CD4-positive, alpha-beta T cell (primary cell): ENCODE results near the gene GPC6. TPM values are rescaled to one million over a fixed set of nuclear protein-coding genes. Genes with fewer than 3 reads are reported as not detected.

Source experiments
- ATAC-seq: fragments of 200-7000 bp; cut with Tn5 transposase; one replicate; pipeline ENCODE4 v1.10.0; 2022; ENCODE audit warnings: mild to moderate bottlenecking; ENCODE audit not compliant: poor library complexity
- CTCF ChIA-PET: fragments of 350-600 bp; sonication (Branson Sonifier 250); formaldehyde crosslinking; loops from one replicate; lab custom pipeline; 2021; ENCODE audit warnings: antibody characterized with exemption, inconsistent platforms; lab: Charles Lee
- POLR2A ChIA-PET: fragments of 350-600 bp; sonication (Branson Sonifier 250); formaldehyde crosslinking; loops from one replicate; lab custom pipeline; 2021; ENCODE audit warnings: antibody characterized with exemption, inconsistent platforms; lab: Charles Lee
- DNase-seq, 14 experiments: peaks; one replicate each; pipeline ENCODE4 v3.0.0-alpha.2; 2013 to 2020; ENCODE audit warnings: mixed read lengths in 2 of 14
- H3K27ac ChIP-seq, 2 donors: one replicate each; pipeline versions ENCODE4 v1.5.1 to v1.7.0; 2013; ENCODE audit warnings: low read length in 2 of 2, low read depth in 1 of 2, mild to moderate bottlenecking in 1 of 2
- H3K27me3 ChIP-seq, 2 experiments: 1 replicate in 1 of 2; 2 replicates in 1 of 2; pipeline versions ENCODE4 v1.6.1 to v1.7.0; 2013; ENCODE audit warnings: low read length in 2 of 2, control low read depth in 1 of 2, mild to moderate bottlenecking in 1 of 2, moderate library complexity in 1 of 2; ENCODE audit not compliant: insufficient read depth in 2 of 2, control insufficient read depth in 1 of 2
- H3K36me3 ChIP-seq: one replicate; pipeline ENCODE4 v1.6.1; 2013; ENCODE audit warnings: low read length, control low read depth; ENCODE audit not compliant: insufficient read depth
- H3K4me1 ChIP-seq: one replicate; pipeline ENCODE4 v1.6.1; 2013; ENCODE audit warnings: low read length, control low read depth; ENCODE audit not compliant: insufficient read depth
- H3K4me3 ChIP-seq: one replicate; pipeline ENCODE4 v1.5.1; 2013; ENCODE audit warnings: mild to moderate bottlenecking, low read length, moderate library complexity
- H3K9me3 ChIP-seq, 2 experiments: 1 replicate in 1 of 2; 2 replicates in 1 of 2; pipeline versions ENCODE4 v1.6.1 to v1.7.0; 2013; ENCODE audit warnings: low read length in 2 of 2, mild to moderate bottlenecking in 2 of 2, control low read depth in 1 of 2, moderate library complexity in 1 of 2; ENCODE audit not compliant: control insufficient read depth in 1 of 2, insufficient read depth in 1 of 2
- H3K27ac Mint-ChIP-seq: one replicate; pipeline ENCODE4 v1.8.0; 2020; ENCODE audit warnings: mixed read lengths
- H3K27me3 Mint-ChIP-seq: one replicate; pipeline ENCODE4 v1.8.0; 2021; ENCODE audit warnings: mixed read lengths
- H3K36me3 Mint-ChIP-seq: one replicate; pipeline ENCODE4 v1.8.0; 2021; ENCODE audit warnings: low read depth, mixed read lengths
- H3K4me1 Mint-ChIP-seq: one replicate; pipeline ENCODE4 v1.8.0; 2021; ENCODE audit warnings: low read depth, mixed read lengths
- H3K4me3 Mint-ChIP-seq: one replicate; pipeline ENCODE4 v1.8.0; 2020; ENCODE audit warnings: mild to moderate bottlenecking, mixed read lengths
- H3K9me3 Mint-ChIP-seq: one replicate; pipeline ENCODE4 v1.8.0; 2020; ENCODE audit warnings: mixed read lengths
- CTCF ChIP-seq: fragments of 200-600 bp; IDR thresholded peaks from one replicate; pipeline ENCODE4 v1.8.0; 2022; ENCODE audit warnings: antibody characterized with exemption, mild to moderate bottlenecking
- intact Hi-C, 2 experiments: fragments of 100-400 bp; cut with DNase I in 1 of 2; cut with micrococcal nuclease in 1 of 2; formaldehyde crosslinking; loops; one replicate each; pipeline versions ENCODE4 v1.15.1 to v1.9.0; 2023 to 2025; cut with DNase I, micrococcal nuclease
- total RNA-seq, 174 experiments: library from RNA in 2 of 174; stranded (reverse) in 2 of 174; gene quantifications; one replicate each; pipeline ENCODE4 v1.2.3 and lab custom pipeline; 2021 to 2026

GPC6 gene
- total RNA-seq, 2 experiments from 2014 or later: not detected

GRCh38 chr13:94050039-94050438, 823.4 kb downstream of the GPC6 start:
- Histone ChIP-seq H3K36me3 (no peaks in the 10 kb centered on the region), H3K4me1 (no peaks in the 10 kb centered on the region), H3K4me3 (no peak overlapping the region), H3K9me3 (no peaks in the 10 kb centered on the region), H3K27ac (no peak overlapping the region), H3K27me3 (peaks cover 0 to 3% of the 10 kb centered on the region in 2 experiments)
- ATAC-seq (no peak), DNase-seq (no peak)
- Mint-ChIP-seq H3K9me3 (no peaks in the 10 kb centered on the region), H3K36me3 (no peaks in the 10 kb centered on the region), H3K4me1 (no peaks in the 10 kb centered on the region), H3K27me3 (peaks cover 21% of the 10 kb centered on the region), H3K4me3 (no peak overlapping the region), H3K27ac (no peak overlapping the region)
- no peak for TF ChIP-seq CTCF
- CTCF ChIA-PET: no interaction called here
- POLR2A ChIA-PET: no interaction called here
- intact Hi-C loops: no loop called here

GRCh38 chr13:94050686-94051085, 824.1 kb downstream of the GPC6 start:
- Histone ChIP-seq H3K4me3 (no peak overlapping the region), H3K9me3 (no peaks in the 10 kb centered on the region), H3K27me3 (peaks cover 0 to 3% of the 10 kb centered on the region in 2 experiments), H3K27ac (no peak overlapping the region), H3K4me1 (no peaks in the 10 kb centered on the region), H3K36me3 (no peaks in the 10 kb centered on the region)
- no peak for ATAC-seq
- intact Hi-C loops: no loop called here
- no peaks in the 10 kb centered on the region for H3K36me3 Mint-ChIP-seq
- no peak overlapping the region for H3K4me3 Mint-ChIP-seq
- no peak overlapping the region for H3K27ac Mint-ChIP-seq
- no peaks in the 10 kb centered on the region for H3K4me1 Mint-ChIP-seq
- no peaks in the 10 kb centered on the region for H3K9me3 Mint-ChIP-seq
- no peak for DNase-seq
- POLR2A ChIA-PET: no interaction called here
- CTCF ChIA-PET: no interaction called here
- peaks cover 21% of the 10 kb centered on the region for H3K27me3 Mint-ChIP-seq
- no peak for TF ChIP-seq CTCF

GRCh38 chr13:94053986-94054593, 827.5 kb downstream of the GPC6 start:
- H3K9me3 Mint-ChIP-seq: no peaks in the 10 kb centered on the region
- peaks cover 16% of the 10 kb centered on the region for H3K27me3 Mint-ChIP-seq
- no peaks in the 10 kb centered on the region for H3K9me3 ChIP-seq
- no peak for ATAC-seq
- no peaks in the 10 kb centered on the region for H3K36me3 ChIP-seq
- H3K4me1 Mint-ChIP-seq: no peaks in the 10 kb centered on the region
- H3K27ac ChIP-seq: no peak overlapping the region
- H3K27me3 ChIP-seq: peaks cover 0 to 3% of the 10 kb centered on the region in 2 experiments
- POLR2A ChIA-PET: no interaction called here
- CTCF ChIA-PET: no interaction called here
- intact Hi-C loops: no loop called here
- no peak overlapping the region for H3K27ac Mint-ChIP-seq
- no peak overlapping the region for H3K4me3 ChIP-seq
- H3K4me1 ChIP-seq: no peaks in the 10 kb centered on the region
- H3K4me3 Mint-ChIP-seq: no peak overlapping the region
- no peak for DNase-seq
- H3K36me3 Mint-ChIP-seq: no peaks in the 10 kb centered on the region
- no peak for TF ChIP-seq CTCF
